ENCODE measurements around the gene RMRP. TPM values are rescaled to one million over a fixed set of nuclear protein-coding genes. Genes with fewer than 3 reads are reported as not detected.

The RMRP gene
- total RNA-seq, 1 donor from 2014 or later = 14,337 TPM

GRCh38 chr9:35687306-35687705 is 29.5 kb upstream of the RMRP start:
- peak overlapping the region; percentile 57 for H3K4me3 Mint-ChIP-seq (ENCODE audit: unreplicated experiment)
- H3K4me1 Mint-ChIP-seq (ENCODE audit: unreplicated experiment) = peaks cover 74% of the 10 kb centered on the region
- no peak for DNase-seq (ENCODE audit: extremely low spot score, unreplicated experiment)
- H3K27me3 Mint-ChIP-seq (ENCODE audit: unreplicated experiment) = no peaks in the 10 kb centered on the region
- peak overlapping the region; percentile 96 for H3K27ac Mint-ChIP-seq (ENCODE audit: unreplicated experiment)
- peaks cover 25% of the 10 kb centered on the region for H3K36me3 Mint-ChIP-seq (ENCODE audit: unreplicated experiment)
- TF ChIP-seq CTCF (IDR thresholded peaks at IDR 0.05) = no peak
- no peaks in the 10 kb centered on the region for H3K9me3 Mint-ChIP-seq (ENCODE audit: unreplicated experiment)

DNA sequence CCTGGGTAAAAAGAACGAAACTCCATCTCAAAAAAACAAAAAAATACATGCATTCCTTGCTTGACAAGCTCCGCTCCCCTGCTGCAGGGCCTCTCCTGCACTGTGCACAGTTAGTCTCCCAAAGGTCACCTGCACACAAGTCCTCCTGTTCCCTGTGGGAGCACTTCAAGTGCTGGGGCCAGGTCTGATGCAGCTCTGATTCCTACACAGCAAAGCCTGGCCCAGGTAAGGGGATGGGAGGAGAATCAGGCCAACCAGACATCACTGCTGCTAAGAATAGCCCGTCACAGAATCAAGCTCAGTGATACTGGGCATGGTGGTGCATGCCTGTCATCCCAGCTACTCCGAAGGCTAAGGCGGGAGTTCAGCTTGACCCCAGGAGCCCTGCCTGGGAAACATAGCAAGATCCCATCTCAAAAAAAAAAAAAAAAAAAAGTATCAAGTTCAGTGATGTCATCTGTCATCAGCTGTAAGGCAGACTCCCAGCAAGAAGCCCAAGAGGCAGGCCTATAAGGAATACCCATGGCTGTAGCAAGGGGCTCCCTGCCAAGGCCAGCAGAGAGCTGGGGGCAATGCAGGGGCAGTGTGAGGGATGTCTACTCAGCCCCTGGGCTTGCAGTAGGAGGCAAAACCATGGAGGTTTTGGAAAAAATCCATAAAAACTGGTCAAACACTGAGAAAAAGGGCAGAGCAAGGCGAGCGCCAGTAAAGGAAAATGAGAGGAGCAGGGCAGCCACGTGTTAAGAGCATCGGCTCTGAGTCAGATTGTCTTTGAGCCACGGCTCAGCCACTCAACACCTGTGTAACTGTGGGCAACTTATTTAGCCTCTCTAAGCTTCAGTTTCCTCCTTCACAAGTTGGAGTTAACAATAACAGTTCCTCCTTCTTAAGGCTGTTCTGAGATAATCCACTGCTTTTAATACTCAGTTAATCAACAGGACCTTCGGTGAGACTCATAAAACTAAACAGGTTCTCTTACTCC is 28.7 kb upstream of the RMRP start:
- peaks cover 32% of the 10 kb centered on the region for H3K36me3 Mint-ChIP-seq (ENCODE audit: unreplicated experiment)
- no peak for TF ChIP-seq CTCF (IDR thresholded peaks at IDR 0.05)
- peak overlapping the region; percentile 57 for H3K4me3 Mint-ChIP-seq (ENCODE audit: unreplicated experiment)
- H3K9me3 Mint-ChIP-seq (ENCODE audit: unreplicated experiment) = no peaks in the 10 kb centered on the region
- peak overlapping the region; percentile 96 for H3K27ac Mint-ChIP-seq (ENCODE audit: unreplicated experiment)
- DNase-seq (ENCODE audit: extremely low spot score, unreplicated experiment) = peak; percentile 89
- H3K27me3 Mint-ChIP-seq (ENCODE audit: unreplicated experiment) = no peaks in the 10 kb centered on the region
- H3K4me1 Mint-ChIP-seq (ENCODE audit: unreplicated experiment) = peaks cover 77% of the 10 kb centered on the region

- no peaks in the 10 kb centered on the region for H3K27me3 Mint-ChIP-seq (ENCODE audit: unreplicated experiment)
- peaks cover 32% of the 10 kb centered on the region for H3K36me3 Mint-ChIP-seq (ENCODE audit: unreplicated experiment)
- TF ChIP-seq CTCF (IDR thresholded peaks at IDR 0.05) = no peak
- no peaks in the 10 kb centered on the region for H3K9me3 Mint-ChIP-seq (ENCODE audit: unreplicated experiment)
- peak overlapping the region; percentile 54 for H3K27ac Mint-ChIP-seq (ENCODE audit: unreplicated experiment)
- H3K4me3 Mint-ChIP-seq (ENCODE audit: unreplicated experiment) = no peak overlapping the region
- peaks cover 75% of the 10 kb centered on the region for H3K4me1 Mint-ChIP-seq (ENCODE audit: unreplicated experiment)
- DNase-seq (ENCODE audit: extremely low spot score, unreplicated experiment) = no peak
These were observed 27.7 kb upstream of the RMRP start for GRCh38 chr9:35685506-35685905.

DNA sequence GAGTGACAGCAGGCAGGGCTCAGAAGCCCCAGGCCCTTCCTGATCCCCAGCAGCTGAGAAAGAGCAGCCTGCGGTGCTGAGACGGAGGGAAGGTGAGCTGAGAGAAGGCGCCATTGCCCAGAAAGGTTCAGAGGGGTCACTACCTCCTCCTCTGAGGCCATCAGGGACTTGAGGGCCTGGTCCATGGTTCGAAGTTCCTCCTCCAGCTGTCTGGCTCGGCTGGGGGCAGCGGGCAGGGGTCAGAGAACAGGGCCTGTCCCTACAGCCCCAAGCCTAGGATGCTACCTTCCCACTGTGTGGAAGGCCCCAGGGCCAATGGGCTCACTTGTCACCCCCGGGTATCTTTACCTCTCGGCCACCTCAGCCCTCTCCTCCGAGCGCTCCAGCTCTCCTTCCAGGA is 27.1 kb upstream of the RMRP start:
- DNase-seq (ENCODE audit: extremely low spot score, unreplicated experiment) = no peak
- no peak for TF ChIP-seq CTCF (IDR thresholded peaks at IDR 0.05)
- H3K27me3 Mint-ChIP-seq (ENCODE audit: unreplicated experiment) = no peaks in the 10 kb centered on the region

GRCh38 chr9:35683323-35683722 is 25.5 kb upstream of the RMRP start:
- no peak for DNase-seq (ENCODE audit: extremely low spot score, unreplicated experiment)
- H3K36me3 Mint-ChIP-seq (ENCODE audit: unreplicated experiment) = peaks cover 32% of the 10 kb centered on the region
- H3K4me3 Mint-ChIP-seq (ENCODE audit: unreplicated experiment) = no peak overlapping the region
- H3K4me1 Mint-ChIP-seq (ENCODE audit: unreplicated experiment) = peaks cover 83% of the 10 kb centered on the region
- no peaks in the 10 kb centered on the region for H3K27me3 Mint-ChIP-seq (ENCODE audit: unreplicated experiment)
- no peak for TF ChIP-seq CTCF (IDR thresholded peaks at IDR 0.05)
- H3K9me3 Mint-ChIP-seq (ENCODE audit: unreplicated experiment) = no peaks in the 10 kb centered on the region
- H3K27ac Mint-ChIP-seq (ENCODE audit: unreplicated experiment) = peak overlapping the region; percentile 54

More for the DNA sequence above, 27.1 kb upstream of the RMRP start:
- H3K9me3 Mint-ChIP-seq (ENCODE audit: unreplicated experiment) = no peaks in the 10 kb centered on the region
- H3K4me1 Mint-ChIP-seq (ENCODE audit: unreplicated experiment) = peaks cover 81% of the 10 kb centered on the region
- no peak overlapping the region for H3K4me3 Mint-ChIP-seq (ENCODE audit: unreplicated experiment)
- H3K27ac Mint-ChIP-seq (ENCODE audit: unreplicated experiment) = peak overlapping the region; percentile 40
- H3K36me3 Mint-ChIP-seq (ENCODE audit: unreplicated experiment) = peaks cover 32% of the 10 kb centered on the region
